HepG2 (cell line): ENCODE data around the gene GCN1. TPM values are rescaled to one million over a fixed set of nuclear protein-coding genes. Genes with fewer than 3 reads are reported as not detected.

Source experiments
- ATAC-seq: fragments of 200-7000 bp; cut with Tn5 transposase; 3 replicates; pipeline ENCODE4 v1.9.1; 2020; ENCODE audit warnings: mild to moderate bottlenecking, moderate library complexity
- BruUV-seq: library from RNA; stranded (reverse); fragments of 400-500 nt; replicated peaks from 2 replicates; lab custom pipeline; 2021; lab: Mats Ljungman, UMichigan
- CTCF ChIA-PET: fragments of 300-600 bp; formaldehyde crosslinking; extraction: SDS; loops from one replicate; lab custom pipeline; 2021; ENCODE audit warnings: low total read pairs, inconsistent platforms, low intra/inter-chr PET ratio; lab: Yijun Ruan, JAX
- POLR2A ChIA-PET: fragments of 350-600 bp; sonication (Branson Sonifier 250); formaldehyde crosslinking; loops from one replicate; lab custom pipeline; 2020; ENCODE audit warnings: antibody characterized with exemption, inconsistent platforms; lab: Yijun Ruan, JAX
- DNase-seq: peaks from one replicate; pipeline ENCODE4 v3.0.0-alpha.2; 2015; ENCODE audit warnings: low spot score
- FAIRE-seq: peaks from 3 replicates; lab custom pipeline; 2011; peaks lifted over from hg19 to GRCh38; lab: Jason Lieb, UNC
- H2AFZ ChIP-seq: one replicate; pipeline ENCODE4 v1.6.1; 2011; ENCODE audit warnings: low read length, inconsistent platforms
- H3K27ac ChIP-seq: fragments of 300-600 bp; 3 replicates; pipeline ENCODE4 v1.8.0; 2011; ENCODE audit warnings: mixed run types, mild to moderate bottlenecking, mixed read lengths, low read length, inconsistent platforms; ENCODE audit not compliant: insufficient read depth; ENCODE audit errors: extremely low read length
- H3K27me3 ChIP-seq, 2 experiments: fragments of 200-600 bp in 1 of 2; 2 replicates in 1 of 2; 3 replicates in 1 of 2; pipeline versions ENCODE4 v1.6.0 to v1.8.0; 2011; ENCODE audit warnings: low read length in 2 of 2, mild to moderate bottlenecking in 2 of 2, moderate library complexity in 2 of 2, inconsistent platforms in 1 of 2; ENCODE audit not compliant: insufficient read depth in 2 of 2, control insufficient read depth in 1 of 2
- H3K36me3 ChIP-seq, 2 experiments: fragments of 200-600 bp in 1 of 2; replicated peaks in 1 of 2; 2 replicates in 1 of 2; 3 replicates in 1 of 2; pipeline versions ENCODE4 v1.5.1 to v1.8.0; 2011; ENCODE audit warnings: low read length in 2 of 2, inconsistent platforms in 1 of 2; ENCODE audit not compliant: insufficient read depth in 2 of 2, control insufficient read depth in 1 of 2
- H3K4me1 ChIP-seq: 2 replicates; pipeline ENCODE4 v1.5.1; 2012; ENCODE audit warnings: low read length, inconsistent platforms; ENCODE audit not compliant: insufficient read depth
- H3K4me2 ChIP-seq: 2 replicates; pipeline ENCODE4 v1.6.0; 2011; ENCODE audit warnings: low read depth, low read length, inconsistent platforms
- H3K4me3 ChIP-seq, 3 experiments: fragments of 200-600 bp in 1 of 3; sonication (generic), shearing (Covaris generic) in 1 of 3; replicated peaks in 1 of 3; 2 replicates each; pipeline ENCODE4 v1.5.1; 2011 to 2016; ENCODE audit warnings: low read length in 3 of 3, inconsistent platforms in 2 of 3, low read depth in 2 of 3, mild to moderate bottlenecking in 2 of 3, control low read depth in 1 of 3, mixed read lengths in 1 of 3; ENCODE audit not compliant: insufficient read depth in 1 of 3
- H3K79me2 ChIP-seq: one replicate; pipeline ENCODE4 v1.6.1; 2011; ENCODE audit warnings: low read length, inconsistent platforms; ENCODE audit not compliant: insufficient read depth
- H3K9ac ChIP-seq: 2 replicates; pipeline ENCODE4 v1.6.0; 2011; ENCODE audit warnings: mild to moderate bottlenecking, low read depth, low read length, inconsistent platforms; ENCODE audit not compliant: insufficient read depth
- H3K9me3 ChIP-seq: 2 replicates; pipeline ENCODE4 v1.5.1; 2012; ENCODE audit warnings: mild to moderate bottlenecking, low read length
- H4K20me1 ChIP-seq: 2 replicates; pipeline ENCODE4 v1.6.0; 2011; ENCODE audit warnings: inconsistent platforms, mild to moderate bottlenecking, low read length, moderate library complexity; ENCODE audit not compliant: insufficient read depth
- ARNTL ChIP-seq: sonication (generic); formaldehyde crosslinking; IDR thresholded peaks from 2 replicates; pipeline ENCODE4 v1.4.0; 2020; ENCODE audit warnings: mild to moderate bottlenecking, missing genetic modification reagents
- CEBPB ChIP-seq: IDR thresholded peaks from 2 replicates; pipeline ENCODE4 v1.6.1; 2011; ENCODE audit warnings: low read depth, low read length, improper control_type of control experiment, borderline replicate concordance
- CEBPG ChIP-seq: IDR thresholded peaks from 2 replicates; pipeline ENCODE4 v1.6.1; 2016
- FOXP1 ChIP-seq, 2 experiments: fragments of 450-650 bp in 1 of 2; IDR thresholded peaks; 2 replicates each; pipeline ENCODE4 v1.6.1; 2017 to 2018; ENCODE audit warnings: antibody characterized with exemption in 1 of 2
- HOXD1 ChIP-seq: sonication (generic); formaldehyde crosslinking; IDR thresholded peaks from 2 replicates; pipeline ENCODE4 v1.5.0; 2020; ENCODE audit warnings: missing genetic modification reagents
- MEIS2 ChIP-seq: sonication (generic); formaldehyde crosslinking; IDR thresholded peaks from 2 replicates; pipeline ENCODE4 v1.9.0; 2021; ENCODE audit warnings: mild to moderate bottlenecking, missing genetic modification reagents
- NFYC ChIP-seq: IDR thresholded peaks from 2 replicates; pipeline ENCODE4 v1.6.1; 2016; ENCODE audit warnings: missing genetic modification reagents, missing compliant biosample characterization
- RFX5 ChIP-seq: IDR thresholded peaks from 2 replicates; pipeline ENCODE4 v1.6.1; 2011; ENCODE audit warnings: low read depth, low read length, improper control_type of control experiment
- ZNF207 ChIP-seq: fragments of 450-650 bp; IDR thresholded peaks from 2 replicates; pipeline ENCODE4 v1.6.1; 2016; ENCODE audit warnings: antibody characterized with exemption, borderline replicate concordance
- ZNF552 ChIP-seq: sonication (generic); formaldehyde crosslinking; IDR thresholded peaks from 2 replicates; pipeline ENCODE4 v1.9.0; 2022; ENCODE audit warnings: missing genetic modification reagents, mild to moderate bottlenecking, borderline replicate concordance
- ZNF614 ChIP-seq: IDR thresholded peaks from 2 replicates; pipeline ENCODE4 v1.6.1; 2018; ENCODE audit warnings: missing biosample characterization, missing genetic modification reagents, inconsistent platforms, borderline replicate concordance
- WGBS: methylation state at CpG from one replicate; pipeline ENCODE4 v1.1.6; 2017; ENCODE audit warnings: low lambda C conversion rate; 5-methylcytosine and 5-hydroxymethylcytosine counted together
- in situ Hi-C: cut with HindIII; loops from 2 replicates; pipeline ENCODE4 v1.10.0; 2017; ENCODE audit warnings: low pct_unique_long_range_greater_than_20kb; ENCODE audit not compliant: extremely low pct_ligation_motif_present
- intact Hi-C: fragments of 100-400 bp; cut with micrococcal nuclease; formaldehyde crosslinking; loops from one replicate; pipeline ENCODE4 v1.10.0; 2022; ENCODE audit not compliant: unreplicated experiment
- polyA plus RNA-seq, 8 experiments: library from polyadenylated mRNA; depleted of rRNA in 3 of 8; stranded (reverse) in 7 of 8; unstranded in 1 of 8; fragments of >200 nt; fragmentation: Illumina TruSeq in 4 of 8; extraction: Trizol in 4 of 8; gene quantifications; 2 replicates each; pipeline versions ENCODE4 v1.2.1 to v1.2.3, GENCODE V29; 2011 to 2016; ENCODE audit warnings: low read depth in 4 of 8, missing spikeins in 1 of 8, mixed read lengths in 1 of 8; ENCODE audit not compliant: insufficient read depth in 1 of 8
- total RNA-seq, 5 experiments: library from RNA; depleted of rRNA; stranded (reverse); fragments of >200 nt; fragmentation: Illumina TruSeq; extraction: Trizol; gene quantifications; 2 replicates each; pipeline ENCODE4 v1.2.3, GENCODE V29; 2016; ENCODE audit warnings: low read depth in 1 of 5
- TF ChIP-seq, protein P1 (sequence below): sonication (generic); formaldehyde crosslinking; IDR thresholded peaks from 2 replicates; pipeline ENCODE4 v1.4.0; 2020; ENCODE audit warnings: low read depth, mild to moderate bottlenecking, missing genetic modification reagents
- TF ChIP-seq, protein P2 (sequence below): sonication (generic); formaldehyde crosslinking; conservative IDR thresholded peaks from 2 replicates; pipeline ENCODE4 v1.4.0; 2020; ENCODE audit warnings: mild to moderate bottlenecking, missing genetic modification reagents, moderate library complexity
- TF ChIP-seq, protein P3 (sequence below): sonication (generic); formaldehyde crosslinking; IDR thresholded peaks from 2 replicates; pipeline ENCODE4 v1.5.1; 2020; ENCODE audit warnings: mild to moderate bottlenecking, missing genetic modification reagents

The GCN1 gene
- total and polyA plus RNA-seq, 2 of the 13 experiments (the other 11 are each of a cell fraction or from before 2014, with no cell fraction given), result 58.2 to 83.0 TPM

DNA sequence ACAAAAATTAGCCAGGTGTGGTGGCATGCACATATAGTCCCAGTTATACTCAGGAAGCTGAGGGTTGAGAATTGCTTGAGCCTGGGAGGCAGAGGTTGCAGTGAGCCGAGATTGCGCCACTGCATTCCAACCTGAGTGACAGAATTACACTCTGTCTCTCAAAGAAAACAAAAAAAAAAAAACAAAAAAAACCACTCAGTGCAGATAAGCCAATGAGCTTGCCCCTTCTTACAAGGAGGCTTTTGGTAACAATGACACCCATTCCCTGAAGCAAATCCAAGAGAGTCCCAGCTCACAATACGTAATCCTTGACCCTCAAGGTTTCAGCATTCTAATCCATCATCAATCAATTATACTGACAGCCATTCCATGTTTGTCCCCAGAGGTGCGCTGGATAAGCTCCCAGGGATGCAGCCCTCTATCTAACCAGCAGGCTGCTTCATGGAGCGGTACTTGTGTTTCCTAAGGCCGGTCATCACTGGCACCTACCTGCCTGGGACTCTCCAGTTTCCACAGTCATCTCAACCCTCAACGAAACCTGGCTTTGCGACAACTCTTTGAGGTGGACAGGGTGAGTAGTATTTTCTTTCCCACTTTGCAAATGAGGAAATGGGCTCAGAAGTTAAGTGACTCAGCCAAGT is 12.4 kb downstream of the GCN1 start:
- ChIA-PET CTCF (no interaction called here), POLR2A (interaction anchor here (0.7 to 3.0 kb wide), 11 partner anchors 9 to 927 kb away, joined by 3 to 54 read pairs (median 4); partner anchors contain the start of genes RNU4-2 and RPLP0)
- FAIRE-seq (peak; percentile 54), ATAC-seq (peak; percentile 89), DNase-seq (peak; percentile 63)
- Histone ChIP-seq H4K20me1 (peaks cover 29% of the 10 kb centered on the region), H2AFZ (no peak overlapping the region), H3K36me3 (peaks cover 41 to 76% of the 10 kb centered on the region in 2 experiments), H3K4me3 (no peak overlapping the region), H3K9ac (no peak overlapping the region), H3K27me3 (no peaks in the 10 kb centered on the region), H3K79me2 (peaks cover 24% of the 10 kb centered on the region), H3K27ac (peak overlapping the region; percentile 54), H3K9me3 (no peaks in the 10 kb centered on the region), H3K4me2 (no peak overlapping the region), H3K4me1 (peaks cover 36% of the 10 kb centered on the region)
- intact Hi-C loops, result loop anchor here (10.0 kb wide), 1 partner anchor 57 kb away; no protein-coding TSS in a partner anchor
- 70% methylated on average over 5 of the region's 8 CpGs for WGBS
- BruUV-seq, result no TSS peak
- in situ Hi-C loops, result no loop called here
- TF ChIP-seq, protein P1, sequence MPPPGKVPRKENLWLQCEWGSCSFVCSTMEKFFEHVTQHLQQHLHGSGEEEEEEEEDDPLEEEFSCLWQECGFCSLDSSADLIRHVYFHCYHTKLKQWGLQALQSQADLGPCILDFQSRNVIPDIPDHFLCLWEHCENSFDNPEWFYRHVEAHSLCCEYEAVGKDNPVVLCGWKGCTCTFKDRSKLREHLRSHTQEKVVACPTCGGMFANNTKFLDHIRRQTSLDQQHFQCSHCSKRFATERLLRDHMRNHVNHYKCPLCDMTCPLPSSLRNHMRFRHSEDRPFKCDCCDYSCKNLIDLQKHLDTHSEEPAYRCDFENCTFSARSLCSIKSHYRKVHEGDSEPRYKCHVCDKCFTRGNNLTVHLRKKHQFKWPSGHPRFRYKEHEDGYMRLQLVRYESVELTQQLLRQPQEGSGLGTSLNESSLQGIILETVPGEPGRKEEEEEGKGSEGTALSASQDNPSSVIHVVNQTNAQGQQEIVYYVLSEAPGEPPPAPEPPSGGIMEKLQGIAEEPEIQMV (CRISPR knock-in tag), result no peak
- TF ChIP-seq, protein P2, sequence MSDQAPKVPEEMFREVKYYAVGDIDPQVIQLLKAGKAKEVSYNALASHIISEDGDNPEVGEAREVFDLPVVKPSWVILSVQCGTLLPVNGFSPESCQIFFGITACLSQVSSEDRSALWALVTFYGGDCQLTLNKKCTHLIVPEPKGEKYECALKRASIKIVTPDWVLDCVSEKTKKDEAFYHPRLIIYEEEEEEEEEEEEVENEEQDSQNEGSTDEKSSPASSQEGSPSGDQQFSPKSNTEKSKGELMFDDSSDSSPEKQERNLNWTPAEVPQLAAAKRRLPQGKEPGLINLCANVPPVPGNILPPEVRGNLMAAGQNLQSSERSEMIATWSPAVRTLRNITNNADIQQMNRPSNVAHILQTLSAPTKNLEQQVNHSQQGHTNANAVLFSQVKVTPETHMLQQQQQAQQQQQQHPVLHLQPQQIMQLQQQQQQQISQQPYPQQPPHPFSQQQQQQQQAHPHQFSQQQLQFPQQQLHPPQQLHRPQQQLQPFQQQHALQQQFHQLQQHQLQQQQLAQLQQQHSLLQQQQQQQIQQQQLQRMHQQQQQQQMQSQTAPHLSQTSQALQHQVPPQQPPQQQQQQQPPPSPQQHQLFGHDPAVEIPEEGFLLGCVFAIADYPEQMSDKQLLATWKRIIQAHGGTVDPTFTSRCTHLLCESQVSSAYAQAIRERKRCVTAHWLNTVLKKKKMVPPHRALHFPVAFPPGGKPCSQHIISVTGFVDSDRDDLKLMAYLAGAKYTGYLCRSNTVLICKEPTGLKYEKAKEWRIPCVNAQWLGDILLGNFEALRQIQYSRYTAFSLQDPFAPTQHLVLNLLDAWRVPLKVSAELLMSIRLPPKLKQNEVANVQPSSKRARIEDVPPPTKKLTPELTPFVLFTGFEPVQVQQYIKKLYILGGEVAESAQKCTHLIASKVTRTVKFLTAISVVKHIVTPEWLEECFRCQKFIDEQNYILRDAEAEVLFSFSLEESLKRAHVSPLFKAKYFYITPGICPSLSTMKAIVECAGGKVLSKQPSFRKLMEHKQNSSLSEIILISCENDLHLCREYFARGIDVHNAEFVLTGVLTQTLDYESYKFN (CRISPR knock-in tag), result peak; percentile 11; the same call in 1 of the 2 replicates
- TF ChIP-seq RFX5, result no peak
- TF ChIP-seq FOXP1 (IDR thresholded peaks at IDR 0.05), result no peak
- peak; percentile 5; the same call in 1 of the 2 replicates for TF ChIP-seq FOXP1 (CRISPR knock-in tag; IDR thresholded peaks at IDR 0.05)
- no peak for TF ChIP-seq ZNF552 (CRISPR knock-in tag)
- peak; percentile 73; the same call in 1 of the 2 replicates for TF ChIP-seq HOXD1
- TF ChIP-seq MEIS2, result 0 out of 2 replicates have a peak, but pooled peaks have one; percentile 35
- TF ChIP-seq ARNTL (CRISPR knock-in tag), result no peak
- no peak for TF ChIP-seq ZNF207
- TF ChIP-seq, protein P3, sequence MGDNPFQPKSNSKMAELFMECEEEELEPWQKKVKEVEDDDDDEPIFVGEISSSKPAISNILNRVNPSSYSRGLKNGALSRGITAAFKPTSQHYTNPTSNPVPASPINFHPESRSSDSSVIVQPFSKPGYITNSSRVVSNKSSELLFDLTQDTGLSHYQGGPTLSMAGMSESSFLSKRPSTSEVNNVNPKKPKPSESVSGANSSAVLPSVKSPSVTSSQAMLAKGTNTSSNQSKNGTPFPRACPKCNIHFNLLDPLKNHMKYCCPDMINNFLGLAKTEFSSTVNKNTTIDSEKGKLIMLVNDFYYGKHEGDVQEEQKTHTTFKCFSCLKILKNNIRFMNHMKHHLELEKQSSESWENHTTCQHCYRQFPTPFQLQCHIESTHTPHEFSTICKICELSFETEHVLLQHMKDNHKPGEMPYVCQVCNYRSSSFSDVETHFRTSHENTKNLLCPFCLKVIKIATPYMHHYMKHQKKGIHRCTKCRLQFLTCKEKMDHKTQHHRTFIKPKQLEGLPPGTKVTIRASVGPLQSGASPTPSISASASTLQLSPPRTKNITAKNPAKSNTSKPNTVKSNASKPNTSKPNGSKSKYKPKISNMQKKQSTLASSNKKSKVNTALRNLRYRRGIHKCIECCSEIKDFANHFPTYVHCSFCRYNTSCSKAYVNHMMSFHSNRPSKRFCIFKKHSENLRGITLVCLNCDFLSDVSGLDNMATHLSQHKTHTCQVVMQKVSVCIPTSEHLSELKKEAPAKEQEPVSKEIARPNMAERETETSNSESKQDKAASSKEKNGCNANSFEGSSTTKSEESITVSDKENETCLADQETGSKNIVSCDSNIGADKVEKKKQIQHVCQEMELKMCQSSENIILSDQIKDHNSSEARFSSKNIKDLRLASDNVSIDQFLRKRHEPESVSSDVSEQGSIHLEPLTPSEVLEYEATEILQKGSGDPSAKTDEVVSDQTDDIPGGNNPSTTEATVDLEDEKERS (CRISPR knock-in tag), result 0 out of 2 replicates have a peak, but pooled peaks have one; percentile 21
- peak; percentile 89 for TF ChIP-seq CEBPB
- peak; percentile 55; the same call in 1 of the 2 replicates for TF ChIP-seq NFYC (CRISPR knock-in tag)
- 0 out of 2 replicates have a peak, but pooled peaks have one; percentile 18 for TF ChIP-seq ZNF614 (CRISPR knock-in tag)
- TF ChIP-seq CEBPG (CRISPR knock-in tag), result peak; percentile 90
